ENCODE measurements around the gene AGAP1.

The AGAP1 gene

GRCh38 chr2:236168110-236169080, 674.6 kb downstream of the AGAP1 start, which contains the start of gene GBX2:
Gene GBX2, minus strand, starts transcription at chr2:236168386. Its CDS starts 415 bp downstream, at chr2:236167971.
- in situ Hi-C loops (cut with HindIII; ENCODE audit: low sequenced_read_pairs), result no loop called here

GRCh38 chr2:236169151-236169721, 675.4 kb downstream of the AGAP1 start:
- in situ Hi-C loops (cut with HindIII; ENCODE audit: low sequenced_read_pairs), result no loop called here

- in situ Hi-C loops (cut with HindIII; ENCODE audit: low sequenced_read_pairs), result no loop called here
These were observed 676.1 kb downstream of the AGAP1 start for GRCh38 chr2:236169741-236170589.

- in situ Hi-C loops (cut with HindIII; ENCODE audit: low sequenced_read_pairs), result no loop called here
These were observed 676.8 kb downstream of the AGAP1 start for GRCh38 chr2:236170590-236171165.

- in situ Hi-C loops (cut with HindIII; ENCODE audit: low sequenced_read_pairs), result no loop called here
These were observed 677.4 kb downstream of the AGAP1 start for GRCh38 chr2:236171181-236171679.

GRCh38 chr2:236171680-236172254, 677.9 kb downstream of the AGAP1 start:
- in situ Hi-C loops (cut with HindIII; ENCODE audit: low sequenced_read_pairs), result no loop called here

- in situ Hi-C loops (cut with HindIII; ENCODE audit: low sequenced_read_pairs), result no loop called here
These were observed 678.6 kb downstream of the AGAP1 start for GRCh38 chr2:236172255-236173035.

- in situ Hi-C loops (cut with HindIII; ENCODE audit: low sequenced_read_pairs), result no loop called here
These were observed 679.3 kb downstream of the AGAP1 start for GRCh38 chr2:236173036-236173728.

GRCh38 chr2:236173729-236174607, 680.1 kb downstream of the AGAP1 start:
- in situ Hi-C loops (cut with HindIII; ENCODE audit: low sequenced_read_pairs), result no loop called here

GRCh38 chr2:236175548-236176150, 681.8 kb downstream of the AGAP1 start:
- in situ Hi-C loops (cut with HindIII; ENCODE audit: low sequenced_read_pairs), result loop anchor here (25.0 kb wide), 2 partner anchors 263 to 388 kb away; no protein-coding TSS in a partner anchor

- in situ Hi-C loops (cut with HindIII; ENCODE audit: low sequenced_read_pairs), result loop anchor here (25.0 kb wide), 2 partner anchors 264 to 389 kb away; no protein-coding TSS in a partner anchor
These were observed 682.6 kb downstream of the AGAP1 start for GRCh38 chr2:236176417-236176816.

- in situ Hi-C loops (cut with HindIII; ENCODE audit: low sequenced_read_pairs), result loop anchor here (25.0 kb wide), 2 partner anchors 265 to 390 kb away; no protein-coding TSS in a partner anchor
These were observed 683.1 kb downstream of the AGAP1 start for GRCh38 chr2:236176951-236177350.

GRCh38 chr2:236177604-236177966, 683.7 kb downstream of the AGAP1 start:
- in situ Hi-C loops (cut with HindIII; ENCODE audit: low sequenced_read_pairs), result loop anchor here (25.0 kb wide), 2 partner anchors 265 to 390 kb away; no protein-coding TSS in a partner anchor

GRCh38 chr2:236177967-236178889, 684.4 kb downstream of the AGAP1 start:
- in situ Hi-C loops (cut with HindIII; ENCODE audit: low sequenced_read_pairs), result loop anchor here (25.0 kb wide), 2 partner anchors 266 to 391 kb away; no protein-coding TSS in a partner anchor

- in situ Hi-C loops (cut with HindIII; ENCODE audit: low sequenced_read_pairs), result loop anchor here (25.0 kb wide), 2 partner anchors 267 to 392 kb away; no protein-coding TSS in a partner anchor
These were observed 685.0 kb downstream of the AGAP1 start for GRCh38 chr2:236178890-236179235.

Data from DLD1 (cell line).